Memory B cell (primary cell): ENCODE measurements around the gene CFAP298.
A peak's percentile ranks its signal among the peaks of the same experiment; 100 is the strongest.

Experiments
- ATAC-seq: fragments of 150-1000 bp; cut with Tn5 transposase; 2 replicates; pipeline ENCODE4 v1.10.0; 2021; ENCODE audit warnings: low read depth, mild to moderate bottlenecking, moderate library complexity
- DNase-seq, 2 donors: peaks; one replicate each; pipeline ENCODE4 v3.0.0; 2022; ENCODE audit warnings: low spot score in 2 of 2
- H3K27ac Mint-ChIP-seq: one replicate; pipeline ENCODE4 v1.8.0; 2022; ENCODE audit warnings: mild to moderate bottlenecking, moderate library complexity, mixed read lengths
- H3K27me3 Mint-ChIP-seq: one replicate; pipeline ENCODE4 v1.8.0; 2022; ENCODE audit warnings: mixed read lengths
- H3K36me3 Mint-ChIP-seq: one replicate; pipeline ENCODE4 v1.8.0; 2022; ENCODE audit warnings: mild to moderate bottlenecking, mixed read lengths
- H3K4me1 Mint-ChIP-seq: one replicate; pipeline ENCODE4 v1.8.0; 2022; ENCODE audit warnings: mixed read lengths
- H3K4me3 Mint-ChIP-seq: one replicate; pipeline ENCODE4 v1.8.0; 2022; ENCODE audit warnings: mild to moderate bottlenecking, moderate library complexity, mixed read lengths
- H3K9me3 Mint-ChIP-seq: one replicate; pipeline ENCODE4 v1.8.0; 2022; ENCODE audit warnings: mixed read lengths

CFAP298 gene

DNA sequence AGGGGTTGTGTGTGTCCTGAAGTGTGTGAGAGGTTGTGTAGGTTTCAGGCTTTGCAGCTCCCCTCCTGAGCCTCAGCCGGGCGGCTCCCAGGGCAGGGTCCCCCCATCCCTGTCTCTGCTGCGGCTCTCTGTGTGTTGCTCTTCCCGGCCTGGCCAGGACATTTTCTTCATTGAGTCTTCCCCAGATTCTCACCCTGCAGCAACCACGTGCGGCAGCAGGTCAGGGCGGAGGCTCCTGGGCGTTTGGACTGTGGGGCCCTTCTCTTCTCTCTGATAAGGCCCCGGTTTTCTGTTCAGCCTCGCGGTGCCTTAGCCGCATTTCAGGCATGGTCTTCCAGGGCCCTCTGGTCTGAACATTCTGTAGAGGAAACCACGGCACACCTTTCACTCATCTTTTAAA is 25.1 kb downstream of the CFAP298 start:
- Mint-ChIP-seq H3K4me3 (no peak overlapping the region), H3K4me1 (no peaks in the 10 kb centered on the region), H3K27me3 (peaks cover 2% of the 10 kb centered on the region), H3K27ac (no peak overlapping the region), H3K9me3 (no peaks in the 10 kb centered on the region), H3K36me3 (no peaks in the 10 kb centered on the region)
- DNase-seq (no peak), ATAC-seq (no peak)

DNA sequence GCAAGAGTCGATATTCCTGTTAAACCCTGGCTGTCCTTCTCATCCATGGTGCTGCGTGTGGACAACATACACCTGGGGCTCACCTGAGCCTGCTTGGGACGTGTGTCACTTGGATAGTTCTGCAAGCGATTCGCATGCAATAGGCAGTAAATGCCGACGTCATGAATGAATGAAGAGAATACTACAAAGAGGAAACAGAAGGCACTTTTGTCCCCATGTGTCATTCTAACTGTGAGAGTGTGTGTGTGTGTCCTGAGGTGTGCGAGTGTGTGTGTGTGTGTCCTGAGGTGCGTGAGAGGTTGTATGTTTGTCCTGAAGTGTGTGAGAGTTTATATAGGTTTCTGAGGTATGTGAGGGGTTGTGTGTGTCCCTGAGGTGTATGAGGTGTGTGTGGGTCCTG is 26.2 kb downstream of the CFAP298 start:
- no peak overlapping the region for H3K27ac Mint-ChIP-seq
- no peaks in the 10 kb centered on the region for H3K36me3 Mint-ChIP-seq
- H3K4me1 Mint-ChIP-seq, result no peaks in the 10 kb centered on the region
- no peak for DNase-seq
- no peak overlapping the region for H3K4me3 Mint-ChIP-seq
- H3K9me3 Mint-ChIP-seq, result no peaks in the 10 kb centered on the region
- H3K27me3 Mint-ChIP-seq, result peaks cover 2% of the 10 kb centered on the region
- ATAC-seq, result no peak

DNA sequence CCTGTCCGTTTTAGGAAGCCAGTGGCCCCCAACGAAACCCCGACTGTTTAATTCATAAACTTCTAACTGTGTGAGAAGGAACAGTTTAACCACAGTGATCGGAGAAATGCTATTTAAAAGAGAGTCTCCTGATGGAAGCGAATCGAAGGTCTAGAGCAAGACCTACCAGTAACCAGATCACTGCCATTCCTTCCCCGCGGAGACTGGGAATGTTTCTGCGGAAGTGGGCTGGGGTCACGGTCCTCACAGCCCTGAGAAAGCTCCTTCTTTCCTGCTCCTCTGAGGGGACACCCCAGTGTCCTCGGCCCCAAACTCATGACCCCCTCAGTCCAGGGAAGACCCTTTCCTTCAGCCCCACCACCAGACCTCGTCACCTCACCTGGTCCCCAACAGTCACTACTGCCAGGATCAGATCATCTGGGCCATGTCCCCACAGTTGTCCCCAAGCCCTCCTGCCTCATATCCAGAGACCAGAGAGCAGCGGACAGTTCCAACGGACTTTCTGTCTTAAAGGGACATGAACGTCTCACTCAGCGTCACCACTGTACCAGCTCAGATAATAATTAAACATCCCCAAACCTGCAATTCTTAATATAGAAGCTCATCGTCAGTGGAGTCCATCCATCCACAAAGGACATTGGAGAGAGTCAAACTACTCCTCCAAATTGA is 27.0 kb downstream of the CFAP298 start, which contains the start of gene TCP10L:
Gene TCP10L (minus strand): TSS at position 482 of the 669 bp plus-strand sequence. CDS start 1,219 bp downstream, outside the sequence.
- DNase-seq (no peak), ATAC-seq (no peak)
- Mint-ChIP-seq H3K27me3 (peaks cover 2% of the 10 kb centered on the region), H3K4me3 (no peak within 1 kb of the TSS), H3K4me1 (no peaks in the 10 kb centered on the region), H3K27ac (no peak within 1 kb of the TSS), H3K9me3 (no peaks in the 10 kb centered on the region), H3K36me3 (no peaks in the 10 kb centered on the region)

DNA sequence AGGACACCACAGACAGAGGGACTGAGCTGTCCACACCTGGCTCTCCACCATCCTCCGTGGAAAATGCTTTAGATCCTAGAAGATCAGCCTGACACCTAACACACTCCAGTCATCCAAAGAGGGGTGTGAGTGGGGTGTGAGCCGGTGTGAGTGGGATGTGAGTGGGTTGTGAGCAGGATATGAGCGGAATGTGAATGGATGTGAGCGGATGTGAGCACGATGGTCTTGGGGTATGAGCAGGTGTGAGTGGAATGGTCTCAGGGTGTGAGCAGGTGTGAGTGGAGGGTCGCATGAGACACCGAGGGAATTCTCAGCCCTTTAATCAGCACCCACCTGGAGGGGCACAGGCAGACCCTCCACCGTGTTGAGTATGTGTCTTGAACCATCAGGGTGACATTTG is 27.7 kb downstream of the CFAP298 start:
- Mint-ChIP-seq H3K4me1 (no peaks in the 10 kb centered on the region), H3K9me3 (no peaks in the 10 kb centered on the region), H3K27me3 (peaks cover 2% of the 10 kb centered on the region), H3K27ac (no peak overlapping the region), H3K4me3 (no peak overlapping the region), H3K36me3 (no peaks in the 10 kb centered on the region)
- no peak for DNase-seq
- no peak for ATAC-seq

DNA sequence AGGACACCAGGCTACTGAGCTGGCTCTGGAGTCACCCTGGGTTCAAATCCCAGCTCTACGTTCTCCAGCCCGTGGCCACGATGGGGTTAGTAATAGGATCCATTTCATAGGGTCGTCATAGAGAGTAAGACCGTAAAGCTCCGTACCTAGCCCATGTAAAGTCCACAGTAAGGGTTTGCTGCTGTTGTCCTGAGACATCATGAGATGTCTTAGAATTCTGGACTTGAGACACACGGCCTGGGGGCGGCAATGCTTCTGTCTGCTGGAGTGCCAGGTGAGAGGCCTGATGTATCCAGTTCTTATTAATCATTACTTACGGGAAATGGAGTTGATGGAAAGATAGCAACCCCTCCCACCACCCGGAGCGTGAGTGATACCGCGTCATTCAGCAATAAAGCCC is 30.4 kb downstream of the CFAP298 start:
- no peaks in the 10 kb centered on the region for H3K4me1 Mint-ChIP-seq
- peaks cover 2% of the 10 kb centered on the region for H3K27me3 Mint-ChIP-seq
- no peaks in the 10 kb centered on the region for H3K36me3 Mint-ChIP-seq
- DNase-seq (no peak), ATAC-seq (no peak)
- H3K9me3 Mint-ChIP-seq, result no peaks in the 10 kb centered on the region
- no peak overlapping the region for H3K4me3 Mint-ChIP-seq
- no peak overlapping the region for H3K27ac Mint-ChIP-seq

DNA sequence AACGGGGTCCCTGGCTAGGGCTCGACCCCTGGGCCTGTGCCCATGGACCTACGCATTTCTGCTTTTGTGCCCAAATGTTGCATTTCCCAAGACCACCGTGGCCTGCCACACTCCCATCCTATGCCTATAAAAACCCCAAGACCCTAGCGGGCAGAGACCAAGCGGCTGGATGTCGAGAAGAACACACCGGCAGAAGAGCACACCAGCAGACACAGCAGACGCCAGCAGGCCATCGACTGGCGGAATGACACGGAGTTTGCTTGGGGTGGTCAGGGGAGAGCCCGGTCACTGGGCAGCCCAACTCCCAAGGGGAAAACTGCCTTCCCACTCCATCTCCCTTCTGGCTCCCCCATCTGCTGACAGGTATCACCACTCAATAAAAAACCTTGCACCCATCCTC is 31.2 kb downstream of the CFAP298 start:
- H3K9me3 Mint-ChIP-seq, result no peaks in the 10 kb centered on the region
- no peaks in the 10 kb centered on the region for H3K36me3 Mint-ChIP-seq
- peaks cover 2% of the 10 kb centered on the region for H3K27me3 Mint-ChIP-seq
- DNase-seq (no peak), ATAC-seq (no peak)
- no peaks in the 10 kb centered on the region for H3K4me1 Mint-ChIP-seq
- H3K4me3 Mint-ChIP-seq, result no peak overlapping the region
- no peak overlapping the region for H3K27ac Mint-ChIP-seq

DNA sequence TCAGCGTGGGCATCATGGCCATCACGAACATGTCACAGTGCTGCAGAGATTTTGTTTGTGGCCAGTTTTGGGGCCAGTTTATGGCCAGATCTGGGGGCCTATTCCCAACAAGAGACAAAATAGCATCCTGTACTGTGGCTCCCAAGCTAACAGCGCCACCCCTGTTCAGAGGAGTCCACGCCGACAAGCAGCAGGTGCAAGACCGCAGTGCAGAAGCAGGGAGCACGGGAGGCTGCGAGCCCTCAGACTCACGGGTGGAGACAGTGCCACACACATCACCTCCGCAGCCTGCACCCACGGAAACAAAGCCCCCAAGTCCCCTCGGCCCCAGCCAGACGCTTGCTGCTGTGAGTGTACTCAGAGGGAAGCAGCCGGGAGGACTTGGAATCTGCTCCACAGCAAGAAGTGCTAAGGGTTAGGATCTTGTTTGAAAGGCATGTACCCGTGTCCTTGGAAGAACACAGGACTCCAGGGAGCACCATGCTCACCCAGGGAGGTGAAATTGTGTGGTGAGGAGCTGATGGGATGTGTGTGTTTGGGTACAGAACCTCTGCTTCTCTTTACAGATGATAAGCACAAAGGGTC is 34.0 kb downstream of the CFAP298 start:
- no peaks in the 10 kb centered on the region for H3K4me1 Mint-ChIP-seq
- no peak overlapping the region for H3K4me3 Mint-ChIP-seq
- no peaks in the 10 kb centered on the region for H3K9me3 Mint-ChIP-seq
- DNase-seq, result no peak
- peaks cover 4% of the 10 kb centered on the region for H3K27me3 Mint-ChIP-seq
- ATAC-seq, result no peak
- H3K27ac Mint-ChIP-seq, result no peak overlapping the region
- H3K36me3 Mint-ChIP-seq, result no peaks in the 10 kb centered on the region

DNA sequence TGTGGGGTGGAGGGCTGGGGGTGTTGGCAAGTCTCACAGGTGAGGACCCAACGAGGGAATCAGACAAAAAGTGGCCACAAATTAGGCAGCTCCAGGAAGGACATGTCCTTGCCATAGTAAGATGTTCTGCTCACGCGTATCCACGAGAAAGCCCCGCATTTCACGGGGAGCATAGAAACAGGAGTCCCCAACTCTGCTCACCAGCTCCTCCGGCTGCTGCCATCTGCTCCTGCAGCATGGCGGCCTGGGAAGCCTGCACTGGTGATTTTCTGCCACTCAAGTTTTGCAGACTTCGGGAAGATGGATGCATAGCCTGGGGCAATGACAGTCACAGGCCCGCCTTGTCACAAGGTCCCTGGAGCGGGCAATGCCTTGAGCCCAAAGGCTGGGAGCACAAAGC is 36.2 kb downstream of the CFAP298 start:
- H3K9me3 Mint-ChIP-seq, result no peaks in the 10 kb centered on the region
- H3K36me3 Mint-ChIP-seq, result no peaks in the 10 kb centered on the region
- ATAC-seq (no peak), DNase-seq (no peak)
- peaks cover 3% of the 10 kb centered on the region for H3K4me1 Mint-ChIP-seq
- peaks cover 4% of the 10 kb centered on the region for H3K27me3 Mint-ChIP-seq
- H3K4me3 Mint-ChIP-seq, result no peak overlapping the region
- H3K27ac Mint-ChIP-seq, result no peak overlapping the region

DNA sequence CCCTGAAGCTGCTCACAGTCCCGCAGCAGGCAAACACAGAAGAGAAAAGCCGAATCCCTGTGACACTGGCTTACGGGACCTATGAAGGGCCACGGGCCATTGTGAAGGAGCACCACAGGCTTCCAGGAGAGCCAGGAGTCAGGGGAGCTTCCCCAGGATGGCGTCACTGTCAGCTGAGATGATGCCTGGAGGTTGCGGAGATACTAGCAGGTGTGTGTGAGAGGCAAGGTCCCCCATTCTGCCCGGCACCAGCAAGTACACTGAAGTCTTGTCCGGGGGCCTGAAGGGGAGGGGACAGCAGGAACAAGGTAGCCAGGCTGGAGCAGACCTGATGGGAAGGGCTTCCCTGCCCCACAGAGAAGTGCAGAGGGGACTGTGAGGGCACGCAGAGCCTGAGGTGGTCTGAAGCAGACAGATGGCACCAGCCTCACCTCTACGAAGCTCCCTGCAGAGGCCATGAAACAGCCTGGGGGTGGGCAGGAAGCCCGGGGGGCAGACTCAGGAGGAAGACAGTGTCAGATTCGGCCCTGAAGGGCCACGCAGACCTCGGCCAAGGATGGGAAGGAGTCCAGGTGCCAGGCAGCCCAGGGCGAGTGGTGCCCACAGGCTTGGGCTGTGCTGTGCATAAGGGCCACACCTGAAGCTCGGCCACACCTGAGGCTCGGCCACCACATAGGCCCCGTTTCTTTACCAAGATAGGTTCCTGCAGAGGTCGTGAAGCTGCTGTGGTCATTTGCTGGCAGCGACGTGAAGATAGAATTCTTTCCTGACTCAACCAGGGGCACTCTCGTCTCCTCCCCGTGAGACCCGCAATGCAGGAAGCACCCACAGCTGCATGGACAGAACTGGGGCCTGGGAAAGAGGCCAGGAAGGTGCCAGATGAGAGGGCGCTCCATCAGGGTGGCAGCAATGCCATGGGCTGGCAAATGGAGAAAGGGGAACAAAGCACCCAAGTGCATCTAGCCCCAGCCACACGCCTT is 36.9 kb downstream of the CFAP298 start:
- Mint-ChIP-seq H3K9me3 (no peaks in the 10 kb centered on the region), H3K4me3 (no peak overlapping the region), H3K4me1 (peaks cover 3% of the 10 kb centered on the region), H3K27ac (no peak overlapping the region), H3K36me3 (no peaks in the 10 kb centered on the region), H3K27me3 (peaks cover 5% of the 10 kb centered on the region)
- ATAC-seq (no peak), DNase-seq (no peak)

DNA sequence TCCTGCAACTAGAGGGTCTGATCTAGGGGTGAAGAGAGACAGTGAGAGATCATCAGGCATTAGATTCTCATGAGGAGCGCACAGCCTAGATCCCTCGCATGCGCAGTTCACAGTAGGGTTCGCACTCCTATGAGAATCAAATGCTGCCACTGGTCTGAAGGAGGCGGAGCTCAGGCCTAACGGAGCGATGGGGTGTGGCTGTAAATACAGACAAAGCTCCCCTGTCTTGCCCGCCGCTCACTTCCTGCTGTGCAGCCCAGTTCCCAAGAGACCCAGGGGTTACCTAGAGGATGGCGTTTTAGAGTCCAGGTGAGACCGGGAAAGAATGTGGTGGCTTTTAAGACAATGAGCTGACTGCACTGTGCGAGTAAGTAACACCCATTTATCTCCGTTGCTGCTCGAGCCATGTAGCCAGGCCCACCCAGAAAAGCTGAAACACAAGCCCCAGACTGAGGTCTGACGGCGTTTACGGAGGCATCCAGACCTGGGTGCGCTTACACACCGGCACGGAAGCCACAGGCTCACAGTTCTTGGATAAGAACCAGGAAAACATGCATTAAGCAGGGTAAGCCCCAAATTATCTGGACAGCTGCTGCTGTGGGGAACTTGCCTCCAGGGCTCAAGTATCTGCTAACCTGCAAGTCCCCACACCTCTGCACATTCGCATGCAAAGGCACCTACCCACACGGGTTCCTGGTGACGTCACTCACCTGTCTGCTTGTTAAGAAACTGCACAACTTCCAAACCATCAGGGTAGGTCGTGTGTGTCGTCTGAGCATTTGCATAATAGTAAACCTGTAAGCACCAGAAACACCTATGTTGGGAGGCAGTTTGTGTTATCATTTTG is 39.4 kb downstream of the CFAP298 start:
- DNase-seq (no peak), ATAC-seq (no peak)
- H3K4me1 Mint-ChIP-seq, result peaks cover 7% of the 10 kb centered on the region
- H3K9me3 Mint-ChIP-seq, result no peaks in the 10 kb centered on the region
- no peak overlapping the region for H3K27ac Mint-ChIP-seq
- no peaks in the 10 kb centered on the region for H3K36me3 Mint-ChIP-seq
- H3K4me3 Mint-ChIP-seq, result no peak overlapping the region
- H3K27me3 Mint-ChIP-seq, result peaks cover 5% of the 10 kb centered on the region

DNA sequence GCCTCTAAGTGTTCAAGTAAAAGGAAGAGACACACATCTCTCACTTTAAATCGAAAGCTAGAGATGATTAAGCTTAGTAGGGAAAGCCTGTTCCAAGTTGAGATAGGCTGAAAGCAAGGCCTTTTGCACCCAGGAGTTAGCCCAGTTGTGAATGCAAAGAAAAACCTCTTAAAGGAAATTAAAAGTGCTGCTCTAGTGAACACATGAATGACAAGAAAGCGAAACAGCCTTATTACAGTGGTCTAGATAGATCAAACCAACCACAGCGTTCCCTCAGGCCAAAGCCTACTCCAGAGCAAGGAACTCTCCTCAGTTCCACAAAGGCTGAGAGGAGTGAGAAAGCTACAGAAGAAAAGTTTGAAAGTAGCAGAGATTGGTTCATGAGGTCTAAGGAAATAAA is 41.7 kb downstream of the CFAP298 start:
- Mint-ChIP-seq H3K4me3 (peak overlapping the region; percentile 33), H3K27me3 (peaks cover 8% of the 10 kb centered on the region), H3K36me3 (no peaks in the 10 kb centered on the region), H3K9me3 (peaks cover 1% of the 10 kb centered on the region), H3K27ac (no peak overlapping the region), H3K4me1 (peaks cover 7% of the 10 kb centered on the region)
- DNase-seq (no peak), ATAC-seq (no peak)

DNA sequence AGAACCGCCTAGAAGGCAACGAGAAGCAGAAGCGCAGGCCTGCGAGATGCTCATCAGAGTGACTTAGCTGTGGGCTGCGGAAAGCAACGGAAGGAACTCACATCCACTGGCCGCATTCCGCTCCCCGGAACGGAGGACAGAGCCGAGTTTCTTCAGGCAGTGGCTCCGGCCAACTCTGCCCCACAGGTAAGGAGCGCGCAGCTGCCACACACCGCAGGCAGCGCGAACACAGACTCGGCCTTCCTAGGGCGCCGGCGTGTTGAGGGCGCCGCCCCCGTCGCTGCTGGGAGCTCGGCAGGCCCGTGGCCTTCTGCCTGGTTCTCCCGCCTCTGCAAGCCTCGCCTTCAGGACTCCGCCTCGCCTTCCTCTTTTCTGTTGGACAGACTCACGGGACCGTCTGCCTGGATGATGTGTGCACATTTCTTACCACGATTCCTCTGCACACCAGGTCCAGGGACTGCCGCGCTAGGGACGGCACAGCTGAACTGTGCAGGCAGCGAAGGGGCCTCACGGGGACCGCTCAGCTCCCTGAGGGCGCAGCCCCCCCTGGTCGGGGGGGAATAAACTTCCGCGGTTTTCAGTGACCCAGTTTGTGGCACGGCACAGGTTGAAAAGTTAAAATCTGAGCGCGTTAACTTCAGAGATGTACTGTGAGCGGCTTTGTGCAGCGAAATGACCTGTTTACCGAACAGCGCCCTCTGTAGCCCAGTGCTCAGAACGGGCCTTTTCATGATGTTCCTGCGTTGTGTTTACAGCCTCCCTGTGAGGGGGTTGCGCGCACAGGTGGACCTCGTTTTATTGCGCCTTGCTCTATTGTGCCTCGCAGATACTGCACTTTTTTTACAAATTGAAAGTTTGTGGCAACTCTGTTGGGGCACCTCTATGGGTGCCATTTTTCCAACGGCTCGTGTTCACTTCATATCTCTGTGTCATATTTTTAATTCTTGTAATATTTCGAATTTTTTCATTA is 42.6 kb downstream of the CFAP298 start:
- H3K27me3 Mint-ChIP-seq, result peaks cover 5% of the 10 kb centered on the region
- H3K27ac Mint-ChIP-seq, result no peak overlapping the region
- peaks cover 7% of the 10 kb centered on the region for H3K4me1 Mint-ChIP-seq
- H3K36me3 Mint-ChIP-seq, result no peaks in the 10 kb centered on the region
- DNase-seq (peak; percentile 65 to 70), ATAC-seq (peak; percentile 91)
- H3K4me3 Mint-ChIP-seq, result peak overlapping the region; percentile 91
- peaks cover 5% of the 10 kb centered on the region for H3K9me3 Mint-ChIP-seq

DNA sequence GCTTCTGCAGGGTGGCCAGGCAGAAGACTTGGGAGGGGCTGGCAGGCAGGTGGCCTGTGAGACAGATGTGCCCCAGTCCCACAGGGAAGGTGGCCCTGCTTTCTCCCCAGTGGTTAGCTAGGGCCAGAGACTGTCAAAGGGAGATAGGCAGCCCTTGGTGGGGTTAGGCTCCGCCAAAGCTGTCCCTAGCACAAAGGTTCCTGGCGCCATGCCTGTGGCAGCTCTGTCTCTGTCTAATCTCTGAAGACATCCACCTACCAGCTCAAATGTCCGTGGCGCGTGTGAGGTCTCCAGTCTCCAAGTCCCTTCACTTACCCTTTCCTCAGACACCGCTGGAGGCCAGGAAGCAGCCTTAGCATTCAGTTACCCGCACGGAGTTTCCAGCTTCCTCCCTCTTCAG is 44.6 kb downstream of the CFAP298 start:
- DNase-seq, result no peak
- ATAC-seq, result no peak
- peaks cover 5% of the 10 kb centered on the region for H3K9me3 Mint-ChIP-seq
- H3K4me1 Mint-ChIP-seq, result peaks cover 7% of the 10 kb centered on the region
- H3K27me3 Mint-ChIP-seq, result peaks cover 5% of the 10 kb centered on the region
- no peak overlapping the region for H3K4me3 Mint-ChIP-seq
- no peaks in the 10 kb centered on the region for H3K36me3 Mint-ChIP-seq
- no peak overlapping the region for H3K27ac Mint-ChIP-seq
